SK-N-SH (cell line): ENCODE data around the gene MKRN2. TPM values are rescaled to one million over a fixed set of nuclear protein-coding genes. Genes with fewer than 3 reads are reported as not detected.

ENCODE experiments used
- CTCF ChIA-PET: fragments of 300-600, 350-600 bp; formaldehyde crosslinking; extraction: SDS; loops from one replicate; lab custom pipeline; 2021; lab: Yijun Ruan, JAX
- POLR2A ChIA-PET: fragments of 350-600 bp; sonication (Branson Sonifier 250); formaldehyde crosslinking; extraction: SDS; loops from one replicate; lab custom pipeline; 2020; ENCODE audit warnings: antibody characterized with exemption, inconsistent platforms; lab: Yijun Ruan, JAX
- DNase-seq: peaks from one replicate; pipeline ENCODE4 v3.0.0; 2012
- H2AFZ ChIP-seq: fragments of 200-600 bp; sonication (generic); 2 replicates; pipeline ENCODE4 v1.8.1; 2016; ENCODE audit warnings: antibody characterized with exemption, mild to moderate bottlenecking, low read depth
- H3F3A ChIP-seq: fragments of 200-600 bp; sonication (generic); replicated peaks from 2 replicates; pipeline ENCODE3; 2016; ENCODE audit warnings: antibody characterized with exemption, mild to moderate bottlenecking; ENCODE audit not compliant: insufficient read depth
- H3K27ac ChIP-seq, 2 experiments: fragments of 200-500 bp in 1 of 2; fragments of 200-600 bp in 1 of 2; sonication (Bioruptor generic) in 1 of 2; sonication (generic), shearing (Covaris generic) in 1 of 2; 2 replicates each; pipeline versions ENCODE4 v1.5.1 to v1.6.1; 2014 to 2016; ENCODE audit warnings: low read depth in 2 of 2, inconsistent platforms in 1 of 2, low read length in 1 of 2, mild to moderate bottlenecking in 1 of 2, mixed read lengths in 1 of 2
- H3K27me3 ChIP-seq: fragments of 200-600 bp; sonication (generic), shearing (Covaris generic); 2 replicates; pipeline ENCODE4 v1.6.1; 2016; ENCODE audit warnings: mixed run types; ENCODE audit not compliant: insufficient read depth
- H3K36me3 ChIP-seq, 2 experiments: fragments of 200-500 bp in 1 of 2; fragments of 200-600 bp in 1 of 2; sonication (Bioruptor generic) in 1 of 2; sonication (generic) in 1 of 2; replicated peaks in 1 of 2; 2 replicates each; pipeline versions ENCODE3 to v1.5.1; 2014 to 2016; ENCODE audit warnings: low read length in 1 of 2, mild to moderate bottlenecking in 1 of 2; ENCODE audit not compliant: insufficient read depth in 2 of 2, control insufficient read depth in 1 of 2
- H3K4me1 ChIP-seq, 2 experiments: fragments of 200-500 bp in 1 of 2; fragments of 200-600 bp in 1 of 2; sonication (Bioruptor generic) in 1 of 2; sonication (generic), shearing (Covaris generic) in 1 of 2; 2 replicates each; pipeline versions ENCODE4 v1.5.1 to v1.6.1; 2014 to 2016; ENCODE audit warnings: low read depth in 1 of 2, low read length in 1 of 2, mixed run types in 1 of 2; ENCODE audit not compliant: insufficient read depth in 2 of 2, control insufficient read depth in 1 of 2
- H3K4me2 ChIP-seq: fragments of 200-600 bp; sonication (generic), shearing (Covaris generic); 2 replicates; pipeline ENCODE4 v1.6.1; 2017; ENCODE audit warnings: mixed run types
- H3K4me3 ChIP-seq, 2 experiments: fragments of 200-500 bp in 1 of 2; fragments of 200-600 bp in 1 of 2; sonication (Bioruptor generic) in 1 of 2; sonication (generic), shearing (Covaris generic) in 1 of 2; 2 replicates each; pipeline versions ENCODE4 v1.5.1 to v1.8.1; 2014 to 2016; ENCODE audit warnings: low read depth in 2 of 2, inconsistent platforms in 1 of 2, low read length in 1 of 2, mild to moderate bottlenecking in 1 of 2, mixed read lengths in 1 of 2, moderate library complexity in 1 of 2
- H3K79me2 ChIP-seq: fragments of 200-600 bp; sonication (generic); 2 replicates; pipeline ENCODE4 v1.8.1; 2017; ENCODE audit warnings: mild to moderate bottlenecking; ENCODE audit not compliant: insufficient read depth
- H3K9ac ChIP-seq: fragments of 200-600 bp; sonication (generic); 2 replicates; pipeline ENCODE4 v1.6.1; 2017; ENCODE audit warnings: mixed run types
- H3K9me2 ChIP-seq: fragments of 200-600 bp; sonication (generic); 2 replicates; pipeline ENCODE4 v1.6.1; 2017; ENCODE audit warnings: mixed run types
- H3K9me3 ChIP-seq: fragments of 200-600 bp; sonication (generic); 2 replicates; pipeline ENCODE4 v1.6.1; 2017; ENCODE audit warnings: mixed run types, mild to moderate bottlenecking, moderate library complexity
- H4K20me1 ChIP-seq: fragments of 200-600 bp; sonication (generic); 2 replicates; pipeline ENCODE4 v1.6.1; 2017; ENCODE audit warnings: mild to moderate bottlenecking, mixed run types; ENCODE audit not compliant: insufficient read depth
- CTCF ChIP-seq: fragments of 200-600 bp; sonication (generic); IDR thresholded peaks from 2 replicates; pipeline ENCODE4 v1.6.1; 2017; ENCODE audit warnings: antibody characterized with exemption, mild to moderate bottlenecking, moderate library complexity
- FOSL2 ChIP-seq: IDR thresholded peaks from 2 replicates; pipeline ENCODE4 v1.4.0; 2012; ENCODE audit warnings: low read depth, mild to moderate bottlenecking, moderate library complexity, borderline replicate concordance
- IRF3 ChIP-seq: fragments of 150-350 bp; IDR thresholded peaks from 2 replicates; pipeline ENCODE4 v1.6.1; 2016; ENCODE audit warnings: mild to moderate bottlenecking, low read depth, low read length
- MEF2A ChIP-seq: IDR thresholded peaks from 2 replicates; pipeline ENCODE4 v1.4.0; 2012; ENCODE audit warnings: low read depth, borderline replicate concordance
- MXI1 ChIP-seq: IDR thresholded peaks from 2 replicates; pipeline ENCODE4 v1.6.1; 2012; ENCODE audit warnings: mild to moderate bottlenecking, low read depth, low read length, improper control_type of control experiment
- NRF1 ChIP-seq: IDR thresholded peaks from 2 replicates; pipeline ENCODE4 v1.6.1; 2012; ENCODE audit warnings: low read depth, mild to moderate bottlenecking, low read length
- POLR2AphosphoS5 ChIP-seq: IDR thresholded peaks from 2 replicates; pipeline ENCODE4 v1.6.1; 2012; ENCODE audit warnings: low read depth, low read length
- TAF1 ChIP-seq: IDR thresholded peaks from 2 replicates; pipeline ENCODE4 v1.6.1; 2012; ENCODE audit warnings: low read depth, mild to moderate bottlenecking, low read length, moderate library complexity, borderline replicate concordance
- TCF12 ChIP-seq: IDR thresholded peaks from 2 replicates; pipeline ENCODE4 v1.4.0; 2012
- TEAD4 ChIP-seq: IDR thresholded peaks from 2 replicates; pipeline ENCODE4 v1.4.0; 2012; ENCODE audit warnings: mild to moderate bottlenecking, borderline replicate concordance; ENCODE audit not compliant: insufficient read depth
- USF1 ChIP-seq: IDR thresholded peaks from 2 replicates; pipeline ENCODE4 v1.4.0; 2012; ENCODE audit warnings: low read depth, borderline replicate concordance
- USF2 ChIP-seq: fragments of 150-350 bp; IDR thresholded peaks from 2 replicates; pipeline ENCODE4 v1.6.1; 2017; ENCODE audit warnings: antibody characterized with exemption, low read length, low read depth, borderline replicate concordance
- WGBS: methylation state at CpG from one replicate; pipeline ENCODE4 v1.1.6; 2017; ENCODE audit warnings: low lambda C conversion rate; 5-methylcytosine and 5-hydroxymethylcytosine counted together
- polyA plus RNA-seq, 3 experiments: library from polyadenylated mRNA; depleted of rRNA; stranded (reverse); fragments of >200 nt; gene quantifications; 2 replicates each; pipeline ENCODE4 v1.2.3, GENCODE V29; 2012

MKRN2 gene
- polyA plus RNA-seq, 1 of the 3 experiments (the other 2 are of a cell fraction): 29.8 TPM

- Histone ChIP-seq H3F3A (peaks cover 20% of the 10 kb centered on the region), H3K36me3 (peaks cover 55 to 76% of the 10 kb centered on the region in 2 experiments), H3K79me2 (0 out of 2 replicates have a peak, but pooled peaks cover 2% of the 10 kb centered on the region), H3K27me3 (no peaks in the 10 kb centered on the region), H3K27ac (no peak overlapping the region), H3K4me1 (no peaks in the 10 kb centered on the region), H4K20me1 (peaks cover 3% of the 10 kb centered on the region; the same call in 1 of the 2 replicates), H3K9ac (no peak overlapping the region), H3K9me2 (no peaks in the 10 kb centered on the region), H3K9me3 (no peaks in the 10 kb centered on the region), H3K4me2 (no peak overlapping the region), H3K4me3 (no peak overlapping the region), H2AFZ (no peak overlapping the region)
- TF ChIP-seq TCF12 (no peak), TEAD4 (no peak)
- no peak for DNase-seq
- 81% methylated on average over 5 of the region's 5 CpGs for WGBS
- ChIA-PET CTCF (no interaction called here), POLR2A (no interaction called here)
Observed at GRCh38 chr3:12585970-12586369, 29.1 kb downstream of the MKRN2 start.

- Histone ChIP-seq H3K79me2 (0 out of 2 replicates have a peak, but pooled peaks cover 2% of the 10 kb centered on the region), H3K9ac (no peak overlapping the region), H3K27me3 (no peaks in the 10 kb centered on the region), H3K4me3 (no peak overlapping the region), H3K27ac (no peak overlapping the region), H3K4me1 (no peaks in the 10 kb centered on the region), H3K9me2 (no peaks in the 10 kb centered on the region), H3F3A (peaks cover 22% of the 10 kb centered on the region), H2AFZ (no peak overlapping the region), H3K4me2 (no peak overlapping the region), H3K36me3 (peaks cover 57 to 76% of the 10 kb centered on the region in 2 experiments), H4K20me1 (peaks cover 3% of the 10 kb centered on the region; the same call in 1 of the 2 replicates), H3K9me3 (no peaks in the 10 kb centered on the region)
- WGBS: 97% methylated on average over 3 of the region's 3 CpGs
- no peak for TF ChIP-seq NRF1
- TF ChIP-seq USF1: no peak
- no peak for TF ChIP-seq FOSL2
- no peak for TF ChIP-seq USF2
- no peak for TF ChIP-seq TEAD4
- TF ChIP-seq MEF2A: no peak
- TF ChIP-seq CTCF: no peak
- TF ChIP-seq IRF3: no peak
- no peak for TF ChIP-seq POLR2AphosphoS5
- no peak for TF ChIP-seq MXI1
- no peak for TF ChIP-seq TAF1
- ChIA-PET POLR2A (no interaction called here), CTCF (interaction anchor here (1.0 kb wide), 1 partner anchor 134 kb away, joined by 3 read pairs; no protein-coding TSS in a partner anchor)
- DNase-seq: no peak
Observed at GRCh38 chr3:12586403-12586802, 29.5 kb downstream of the MKRN2 start.
